Nucleus accumbens (tissue), 56 donors: Measurements from ENCODE around the gene AMPD3.

Experiments used
- DNase-seq, 56 donors: peaks; one replicate each; lab custom pipeline; 2025; lab: John Stamatoyannopoulos, UW

Gene AMPD3

GRCh38 chr11:10486161-10486840 lies 31.2 kb downstream of the AMPD3 start:
- DNase-seq = no peak

- no peak for DNase-seq
Observed at GRCh38 chr11:10487002-10487647, 32.1 kb downstream of the AMPD3 start.

GRCh38 chr11:10488121-10488933 lies 33.3 kb downstream of the AMPD3 start:
- peak in 5 of 56 donors; percentile 10 to 58 (median 27) for DNase-seq

- DNase-seq = no peak
Observed at GRCh38 chr11:10488934-10489691, 34.0 kb downstream of the AMPD3 start.

DNA sequence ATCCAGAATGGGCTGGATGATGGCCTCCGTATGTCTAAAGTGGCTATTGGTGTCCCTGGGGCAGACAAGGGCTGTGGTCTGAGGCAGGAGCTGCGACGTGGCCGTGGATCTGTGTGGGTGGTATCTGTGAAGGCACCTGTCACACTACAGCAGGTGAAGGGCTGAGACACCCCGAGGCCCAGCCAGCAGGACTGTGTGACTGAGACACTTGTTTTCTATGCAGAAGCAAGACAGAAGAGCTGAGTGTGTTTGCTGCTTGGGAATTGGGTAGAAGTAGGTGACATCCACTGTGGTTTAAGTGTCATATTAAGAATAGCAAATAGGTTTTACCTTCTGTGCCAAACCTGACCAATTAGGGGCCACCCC lies 35.0 kb downstream of the AMPD3 start:
- DNase-seq = no peak

- peak in 54 of 56 donors; percentile 28 to 97 (median 78) for DNase-seq
Observed at GRCh38 chr11:10490398-10491241, 35.6 kb downstream of the AMPD3 start.

DNA sequence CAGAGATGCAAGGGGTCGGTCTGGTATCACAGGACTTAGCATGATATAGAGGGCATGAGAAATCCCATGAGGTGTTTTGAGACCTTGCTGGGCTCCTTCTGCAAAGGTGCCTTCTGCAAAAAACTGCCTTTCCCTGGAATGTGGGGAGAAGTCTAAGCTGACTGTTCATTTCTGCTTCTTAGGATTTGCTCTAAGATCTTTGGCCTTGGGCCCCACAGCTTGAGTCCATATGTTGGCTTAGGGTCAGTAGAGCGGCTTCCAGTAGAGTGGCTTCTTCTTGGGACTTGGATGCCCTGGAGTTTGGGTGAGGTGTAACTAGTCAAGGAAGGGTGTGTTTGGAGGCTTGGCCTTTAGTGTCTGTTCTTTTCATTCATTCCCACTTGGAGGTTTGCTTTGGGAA lies 37.0 kb downstream of the AMPD3 start:
- DNase-seq = no peak

DNA sequence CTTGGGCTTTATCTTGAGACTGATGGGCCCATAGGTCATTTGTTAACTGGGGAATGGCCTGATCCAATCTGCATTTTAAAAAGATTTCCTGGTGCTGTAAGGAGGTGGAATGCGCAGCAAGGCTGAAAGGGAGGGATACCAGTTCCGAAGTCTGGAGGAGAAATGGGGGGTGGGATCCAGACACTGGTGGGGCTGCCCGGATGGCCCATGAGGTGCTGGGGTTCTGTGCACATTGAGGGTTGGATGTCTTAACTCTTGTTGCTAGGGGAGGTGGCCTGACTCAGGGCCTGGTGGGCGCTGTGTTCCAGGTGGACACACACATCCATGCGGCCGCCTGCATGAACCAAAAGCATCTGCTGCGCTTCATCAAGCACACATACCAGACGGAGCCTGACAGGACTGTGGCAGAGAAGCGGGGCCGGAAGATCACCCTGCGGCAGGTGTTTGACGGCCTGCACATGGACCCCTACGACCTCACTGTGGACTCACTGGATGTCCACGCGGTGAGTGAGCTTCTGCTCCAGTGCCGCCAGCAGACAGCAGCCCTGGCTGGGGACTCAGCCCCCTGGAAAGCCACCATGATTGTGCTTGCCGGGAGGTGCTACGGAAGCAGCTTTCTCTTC lies 38.1 kb downstream of the AMPD3 start:
- no peak for DNase-seq

- no peak for DNase-seq
Observed at GRCh38 chr11:10494636-10495463, 39.8 kb downstream of the AMPD3 start.

GRCh38 chr11:10495464-10495786 lies 40.4 kb downstream of the AMPD3 start:
- no peak for DNase-seq

DNA sequence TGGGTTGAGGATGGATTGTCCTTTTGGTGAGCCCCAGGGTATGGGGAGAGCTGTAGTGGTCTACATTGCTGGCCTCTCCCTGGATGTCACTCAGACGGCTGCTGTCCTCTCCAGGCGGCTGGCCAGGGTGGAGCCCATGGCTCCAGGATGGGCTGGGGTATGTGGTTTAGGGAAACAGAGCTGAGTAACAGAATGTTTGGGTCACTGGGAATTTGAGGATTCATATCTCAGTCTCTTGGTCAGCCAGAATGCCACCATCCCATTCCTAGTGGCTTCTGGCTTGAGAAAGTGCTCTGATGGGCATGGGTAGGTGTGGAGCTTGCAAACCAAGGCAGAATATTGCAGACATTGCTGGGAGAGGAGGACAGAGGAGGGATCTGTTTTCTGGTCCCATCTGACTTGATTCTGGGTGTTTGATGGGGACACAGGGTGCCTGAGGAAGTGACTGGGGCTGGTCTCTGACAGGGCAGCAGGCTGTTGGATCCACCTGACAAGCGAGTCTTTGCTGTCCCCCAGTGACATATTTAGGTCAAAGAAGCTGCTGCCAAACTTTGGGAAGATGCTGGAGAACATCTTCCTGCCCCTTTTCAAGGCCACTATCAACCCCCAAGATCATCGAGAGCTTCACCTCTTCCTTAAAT lies 41.4 kb downstream of the AMPD3 start:
- no peak for DNase-seq

DNA sequence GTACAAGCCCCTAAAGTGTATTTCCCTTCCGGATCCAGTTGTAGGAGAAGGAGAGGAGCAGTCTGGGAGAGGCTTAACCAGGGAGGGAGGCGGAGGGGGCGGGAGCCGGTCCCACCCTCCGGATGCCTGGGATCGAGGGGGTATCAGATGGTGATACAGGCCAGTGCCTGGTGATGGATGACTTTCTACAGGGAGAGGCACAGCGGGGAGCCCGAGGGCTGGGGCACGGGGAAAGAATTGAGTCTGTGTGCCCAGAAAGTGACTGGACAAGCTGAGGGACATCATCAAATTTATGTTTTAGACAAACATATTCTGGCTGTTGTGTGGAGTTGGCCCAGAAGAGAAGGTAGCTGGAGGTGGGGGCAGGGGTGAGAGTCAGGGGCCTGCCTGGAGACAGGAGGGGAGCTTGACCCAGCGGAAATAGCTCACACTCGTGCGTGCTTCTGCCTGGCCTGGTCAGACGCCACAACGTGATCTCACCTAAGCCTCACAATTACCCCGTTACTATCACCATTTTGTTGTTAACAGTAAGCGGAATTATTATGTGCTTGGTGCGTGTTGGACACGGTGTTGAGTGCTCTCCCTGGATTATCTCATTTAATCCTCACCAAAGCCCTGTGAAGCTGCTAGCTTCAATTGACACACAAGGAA lies 42.4 kb downstream of the AMPD3 start:
- DNase-seq = no peak

- DNase-seq = no peak
Observed at GRCh38 chr11:10498022-10498400, 42.9 kb downstream of the AMPD3 start.

- no peak for DNase-seq
Observed at GRCh38 chr11:10498426-10499250, 43.6 kb downstream of the AMPD3 start.

DNA sequence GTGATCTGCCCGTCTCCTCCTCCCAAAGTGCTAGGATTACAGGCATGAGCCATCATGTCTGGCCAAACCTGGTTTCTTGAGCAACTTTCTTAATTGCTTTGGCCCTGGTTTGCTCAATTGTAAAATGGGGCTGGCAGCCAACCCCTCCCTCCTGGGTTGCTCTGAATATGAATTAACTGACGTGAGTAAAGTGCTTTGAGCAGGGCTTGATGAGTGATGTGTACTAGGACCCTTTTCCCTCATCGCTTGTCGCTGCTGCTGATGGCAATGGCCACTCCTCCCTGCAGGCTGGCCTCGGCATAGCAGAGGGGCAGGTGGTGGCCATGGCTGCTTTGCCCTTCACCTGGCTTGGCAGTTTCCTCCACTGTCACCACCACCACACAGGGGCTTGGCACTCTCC lies 44.4 kb downstream of the AMPD3 start:
- peak in 2 of 56 donors; percentile 22 to 29 for DNase-seq

- DNase-seq = no peak
Observed at GRCh38 chr11:10499874-10500601, 45.0 kb downstream of the AMPD3 start.
